Measurements from ENCODE around the gene FMN1. TPM values are rescaled to one million over a fixed set of nuclear protein-coding genes. Genes with fewer than 3 reads are reported as not detected.

Gene FMN1
- total RNA-seq, 1 experiment from 2014 or later = 4.5 TPM

GRCh38 chr15:32899126-32899596 is 295.4 kb downstream of the FMN1 start (continued):
- TF ChIP-seq, protein P1, sequence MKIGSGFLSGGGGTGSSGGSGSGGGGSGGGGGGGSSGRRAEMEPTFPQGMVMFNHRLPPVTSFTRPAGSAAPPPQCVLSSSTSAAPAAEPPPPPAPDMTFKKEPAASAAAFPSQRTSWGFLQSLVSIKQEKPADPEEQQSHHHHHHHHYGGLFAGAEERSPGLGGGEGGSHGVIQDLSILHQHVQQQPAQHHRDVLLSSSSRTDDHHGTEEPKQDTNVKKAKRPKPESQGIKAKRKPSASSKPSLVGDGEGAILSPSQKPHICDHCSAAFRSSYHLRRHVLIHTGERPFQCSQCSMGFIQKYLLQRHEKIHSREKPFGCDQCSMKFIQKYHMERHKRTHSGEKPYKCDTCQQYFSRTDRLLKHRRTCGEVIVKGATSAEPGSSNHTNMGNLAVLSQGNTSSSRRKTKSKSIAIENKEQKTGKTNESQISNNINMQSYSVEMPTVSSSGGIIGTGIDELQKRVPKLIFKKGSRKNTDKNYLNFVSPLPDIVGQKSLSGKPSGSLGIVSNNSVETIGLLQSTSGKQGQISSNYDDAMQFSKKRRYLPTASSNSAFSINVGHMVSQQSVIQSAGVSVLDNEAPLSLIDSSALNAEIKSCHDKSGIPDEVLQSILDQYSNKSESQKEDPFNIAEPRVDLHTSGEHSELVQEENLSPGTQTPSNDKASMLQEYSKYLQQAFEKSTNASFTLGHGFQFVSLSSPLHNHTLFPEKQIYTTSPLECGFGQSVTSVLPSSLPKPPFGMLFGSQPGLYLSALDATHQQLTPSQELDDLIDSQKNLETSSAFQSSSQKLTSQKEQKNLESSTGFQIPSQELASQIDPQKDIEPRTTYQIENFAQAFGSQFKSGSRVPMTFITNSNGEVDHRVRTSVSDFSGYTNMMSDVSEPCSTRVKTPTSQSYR (CRISPR knock-in tag; IDR thresholded peaks at IDR 0.05) = 0 out of 2 replicates have a peak, but pooled peaks have one; percentile 52
- TF ChIP-seq ESRRA (CRISPR knock-in tag; IDR thresholded peaks at IDR 0.05; ENCODE audit: borderline replicate concordance) (no peak), SP1 (CRISPR knock-in tag; conservative IDR thresholded peaks at IDR 0.05) (peak; percentile 70; the same call in 1 of the 2 replicates), FOXK1 (CRISPR knock-in tag; IDR thresholded peaks at IDR 0.05) (peak; percentile 82; the same call in 1 of the 2 replicates), TEAD1 (CRISPR knock-in tag; IDR thresholded peaks at IDR 0.05) (peak; percentile 88; the same call in 1 of the 2 replicates), ZNF423 (CRISPR knock-in tag; IDR thresholded peaks at IDR 0.05) (peak; percentile 100), PRRX2 (CRISPR knock-in tag; IDR thresholded peaks at IDR 0.05) (no peak), TCF7 (CRISPR knock-in tag; IDR thresholded peaks at IDR 0.05; ENCODE audit: low read depth) (no peak), ETV6 (CRISPR knock-in tag; IDR thresholded peaks at IDR 0.05) (peak; percentile 84), ZNF416 (CRISPR knock-in tag; IDR thresholded peaks at IDR 0.05) (0 out of 2 replicates have a peak, but pooled peaks have one; percentile 38)
- TF ChIP-seq, protein P2, sequence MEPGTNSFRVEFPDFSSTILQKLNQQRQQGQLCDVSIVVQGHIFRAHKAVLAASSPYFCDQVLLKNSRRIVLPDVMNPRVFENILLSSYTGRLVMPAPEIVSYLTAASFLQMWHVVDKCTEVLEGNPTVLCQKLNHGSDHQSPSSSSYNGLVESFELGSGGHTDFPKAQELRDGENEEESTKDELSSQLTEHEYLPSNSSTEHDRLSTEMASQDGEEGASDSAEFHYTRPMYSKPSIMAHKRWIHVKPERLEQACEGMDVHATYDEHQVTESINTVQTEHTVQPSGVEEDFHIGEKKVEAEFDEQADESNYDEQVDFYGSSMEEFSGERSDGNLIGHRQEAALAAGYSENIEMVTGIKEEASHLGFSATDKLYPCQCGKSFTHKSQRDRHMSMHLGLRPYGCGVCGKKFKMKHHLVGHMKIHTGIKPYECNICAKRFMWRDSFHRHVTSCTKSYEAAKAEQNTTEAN (CRISPR knock-in tag; IDR thresholded peaks at IDR 0.05) = peak; percentile 65; the same call in 1 of the 2 replicates
- TF ChIP-seq, protein P3, sequence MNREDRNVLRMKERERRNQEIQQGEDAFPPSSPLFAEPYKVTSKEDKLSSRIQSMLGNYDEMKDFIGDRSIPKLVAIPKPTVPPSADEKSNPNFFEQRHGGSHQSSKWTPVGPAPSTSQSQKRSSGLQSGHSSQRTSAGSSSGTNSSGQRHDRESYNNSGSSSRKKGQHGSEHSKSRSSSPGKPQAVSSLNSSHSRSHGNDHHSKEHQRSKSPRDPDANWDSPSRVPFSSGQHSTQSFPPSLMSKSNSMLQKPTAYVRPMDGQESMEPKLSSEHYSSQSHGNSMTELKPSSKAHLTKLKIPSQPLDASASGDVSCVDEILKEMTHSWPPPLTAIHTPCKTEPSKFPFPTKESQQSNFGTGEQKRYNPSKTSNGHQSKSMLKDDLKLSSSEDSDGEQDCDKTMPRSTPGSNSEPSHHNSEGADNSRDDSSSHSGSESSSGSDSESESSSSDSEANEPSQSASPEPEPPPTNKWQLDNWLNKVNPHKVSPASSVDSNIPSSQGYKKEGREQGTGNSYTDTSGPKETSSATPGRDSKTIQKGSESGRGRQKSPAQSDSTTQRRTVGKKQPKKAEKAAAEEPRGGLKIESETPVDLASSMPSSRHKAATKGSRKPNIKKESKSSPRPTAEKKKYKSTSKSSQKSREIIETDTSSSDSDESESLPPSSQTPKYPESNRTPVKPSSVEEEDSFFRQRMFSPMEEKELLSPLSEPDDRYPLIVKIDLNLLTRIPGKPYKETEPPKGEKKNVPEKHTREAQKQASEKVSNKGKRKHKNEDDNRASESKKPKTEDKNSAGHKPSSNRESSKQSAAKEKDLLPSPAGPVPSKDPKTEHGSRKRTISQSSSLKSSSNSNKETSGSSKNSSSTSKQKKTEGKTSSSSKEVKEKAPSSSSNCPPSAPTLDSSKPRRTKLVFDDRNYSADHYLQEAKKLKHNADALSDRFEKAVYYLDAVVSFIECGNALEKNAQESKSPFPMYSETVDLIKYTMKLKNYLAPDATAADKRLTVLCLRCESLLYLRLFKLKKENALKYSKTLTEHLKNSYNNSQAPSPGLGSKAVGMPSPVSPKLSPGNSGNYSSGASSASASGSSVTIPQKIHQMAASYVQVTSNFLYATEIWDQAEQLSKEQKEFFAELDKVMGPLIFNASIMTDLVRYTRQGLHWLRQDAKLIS (CRISPR knock-in tag; IDR thresholded peaks at IDR 0.05; ENCODE audit: borderline replicate concordance) = no peak

DNA sequence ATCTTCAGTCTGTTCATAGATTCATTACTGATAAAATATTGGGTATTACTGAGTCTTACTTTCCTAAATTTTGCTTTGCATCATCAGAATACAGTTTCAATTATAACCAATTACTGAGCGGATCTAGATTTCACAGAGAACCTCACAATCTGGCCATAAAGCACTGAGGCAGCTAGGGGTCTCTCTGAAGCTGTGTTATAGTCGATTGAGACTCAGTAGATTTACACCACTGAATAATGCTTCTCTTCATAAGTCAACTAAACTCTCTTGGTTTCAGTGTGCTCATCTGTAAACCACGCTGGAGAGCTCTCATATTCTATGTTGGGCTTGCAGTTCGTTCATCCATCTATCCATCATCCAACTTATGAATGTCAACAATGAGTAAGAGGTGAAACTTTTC is 296.1 kb downstream of the FMN1 start:
- Mint-ChIP-seq H3K27ac (peak overlapping the region; percentile 83), H3K27me3 (ENCODE audit: low read depth) (peaks cover 23% of the 10 kb centered on the region), H3K4me1 (peaks cover 42% of the 10 kb centered on the region), H3K9me3 (no peaks in the 10 kb centered on the region), H3K36me3 (no peaks in the 10 kb centered on the region), H3K4me3 (peak overlapping the region; percentile 35)
- ChIA-PET POLR2A (no interaction called here), CTCF (interaction anchor here (0.6 to 2.5 kb wide), 6 partner anchors 11 to 55 kb away, joined by 3 to 12 read pairs (median 4); no protein-coding TSS in a partner anchor)
- TF ChIP-seq ESRRA (CRISPR knock-in tag; IDR thresholded peaks at IDR 0.05; ENCODE audit: borderline replicate concordance) (no peak), NR2C2 (CRISPR knock-in tag; IDR thresholded peaks at IDR 0.05) (no peak), MAX (CRISPR knock-in tag; IDR thresholded peaks at IDR 0.05) (no peak)
- TF ChIP-seq, protein P4, sequence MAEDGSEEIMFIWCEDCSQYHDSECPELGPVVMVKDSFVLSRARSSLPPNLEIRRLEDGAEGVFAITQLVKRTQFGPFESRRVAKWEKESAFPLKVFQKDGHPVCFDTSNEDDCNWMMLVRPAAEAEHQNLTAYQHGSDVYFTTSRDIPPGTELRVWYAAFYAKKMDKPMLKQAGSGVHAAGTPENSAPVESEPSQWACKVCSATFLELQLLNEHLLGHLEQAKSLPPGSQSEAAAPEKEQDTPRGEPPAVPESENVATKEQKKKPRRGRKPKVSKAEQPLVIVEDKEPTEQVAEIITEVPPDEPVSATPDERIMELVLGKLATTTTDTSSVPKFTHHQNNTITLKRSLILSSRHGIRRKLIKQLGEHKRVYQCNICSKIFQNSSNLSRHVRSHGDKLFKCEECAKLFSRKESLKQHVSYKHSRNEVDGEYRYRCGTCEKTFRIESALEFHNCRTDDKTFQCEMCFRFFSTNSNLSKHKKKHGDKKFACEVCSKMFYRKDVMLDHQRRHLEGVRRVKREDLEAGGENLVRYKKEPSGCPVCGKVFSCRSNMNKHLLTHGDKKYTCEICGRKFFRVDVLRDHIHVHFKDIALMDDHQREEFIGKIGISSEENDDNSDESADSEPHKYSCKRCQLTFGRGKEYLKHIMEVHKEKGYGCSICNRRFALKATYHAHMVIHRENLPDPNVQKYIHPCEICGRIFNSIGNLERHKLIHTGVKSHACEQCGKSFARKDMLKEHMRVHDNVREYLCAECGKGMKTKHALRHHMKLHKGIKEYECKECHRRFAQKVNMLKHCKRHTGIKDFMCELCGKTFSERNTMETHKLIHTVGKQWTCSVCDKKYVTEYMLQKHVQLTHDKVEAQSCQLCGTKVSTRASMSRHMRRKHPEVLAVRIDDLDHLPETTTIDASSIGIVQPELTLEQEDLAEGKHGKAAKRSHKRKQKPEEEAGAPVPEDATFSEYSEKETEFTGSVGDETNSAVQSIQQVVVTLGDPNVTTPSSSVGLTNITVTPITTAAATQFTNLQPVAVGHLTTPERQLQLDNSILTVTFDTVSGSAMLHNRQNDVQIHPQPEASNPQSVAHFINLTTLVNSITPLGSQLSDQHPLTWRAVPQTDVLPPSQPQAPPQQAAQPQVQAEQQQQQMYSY (CRISPR knock-in tag; IDR thresholded peaks at IDR 0.05) = no peak
- ATAC-seq (no peak; the same call in 1 of the 2 replicates), DNase-seq (ENCODE audit: low spot score) (no peak)
